Measurements from ENCODE around the gene ADNP.

The ADNP gene

GRCh38 chr20:50858525-50858924 is 72.7 kb downstream of the ADNP start:
- DNase-seq: no peak
- intact Hi-C loops (cut with DNase I): no loop called here

GRCh38 chr20:50857348-50857747 is 73.9 kb downstream of the ADNP start:
- intact Hi-C loops (cut with DNase I): no loop called here
- no peak for DNase-seq

GRCh38 chr20:50856475-50857041 is 74.7 kb downstream of the ADNP start:
- intact Hi-C loops (cut with DNase I): no loop called here
- DNase-seq: no peak

- DNase-seq: no peak
- intact Hi-C loops (cut with DNase I): no loop called here
These were observed 75.5 kb downstream of the ADNP start for GRCh38 chr20:50855498-50856474.

GRCh38 chr20:50854506-50855249 is 76.6 kb downstream of the ADNP start:
- intact Hi-C loops (cut with DNase I): no loop called here
- no peak for DNase-seq

- intact Hi-C loops (cut with DNase I): no loop called here
- no peak for DNase-seq
These were observed 79.2 kb downstream of the ADNP start for GRCh38 chr20:50852085-50852484.

- intact Hi-C loops (cut with DNase I): no loop called here
- DNase-seq: no peak
These were observed 80.4 kb downstream of the ADNP start for GRCh38 chr20:50850721-50851286.

GRCh38 chr20:50848846-50849673 is 82.2 kb downstream of the ADNP start:
- DNase-seq: peak in 18 of 42 donors; percentile 3 to 43 (median 18)
- intact Hi-C loops (cut with DNase I): no loop called here

- DNase-seq: peak in 19 of 42 donors; percentile 5 to 46 (median 22)
- intact Hi-C loops (cut with DNase I): no loop called here
These were observed 82.9 kb downstream of the ADNP start for GRCh38 chr20:50848341-50848808.

GRCh38 chr20:50845566-50846215 is 85.5 kb downstream of the ADNP start:
- intact Hi-C loops (cut with DNase I): no loop called here

GRCh38 chr20:50844430-50845100 is 86.7 kb downstream of the ADNP start:
- DNase-seq: no peak

More at GRCh38 chr20:50845566-50846215, 85.5 kb downstream of the ADNP start:
- no peak for DNase-seq

GRCh38 chr20:50843331-50844276 is 87.6 kb downstream of the ADNP start:
- intact Hi-C loops (cut with DNase I): no loop called here
- DNase-seq: no peak

More at GRCh38 chr20:50844430-50845100, 86.7 kb downstream of the ADNP start:
- intact Hi-C loops (cut with DNase I): no loop called here

GRCh38 chr20:50842821-50843220 is 88.4 kb downstream of the ADNP start:
- intact Hi-C loops (cut with DNase I): no loop called here
- no peak for DNase-seq

All from head of caudate nucleus (tissue), 42 donors.